Measurements from ENCODE around the gene SEPTIN3. TPM values are rescaled to one million over a fixed set of nuclear protein-coding genes. Genes with fewer than 3 reads are reported as not detected.

SEPTIN3 gene
- not detected for total RNA-seq

GRCh38 chr22:41969110-41969646 lies at the start of gene SEPTIN3:
SEPTIN3 (plus strand) TSS chr22:41969443; CDS start chr22:41971493, 2,050 bp downstream.
- Histone ChIP-seq H3K27me3 (no peaks in the 10 kb centered on the region), H3K36me3 (no peaks in the 10 kb centered on the region), H3K4me1 (no peaks in the 10 kb centered on the region), H3K27ac (no peak within 1 kb of the TSS), H3K4me3 (no peak within 1 kb of the TSS), H3K9me3 (no peaks in the 10 kb centered on the region)
- no peak for DNase-seq
- TF ChIP-seq CTCF (IDR thresholded peaks at IDR 0.05), result no peak
- TF ChIP-seq POLR2A (IDR thresholded peaks at IDR 0.05), result no peak

GRCh38 chr22:41920271-41920976 lies 48.8 kb upstream of the SEPTIN3 start:
- Histone ChIP-seq H3K36me3 (no peaks in the 10 kb centered on the region), H3K27me3 (peaks cover 0 to 5% of the 10 kb centered on the region in 2 donors), H3K27ac (peak overlapping the region in 3 of 4 donors; percentile 12 to 100 (median 76)), H3K4me3 (peak overlapping the region; percentile 36 to 55 (median 51)), H3K4me1 (peaks cover 0 to 37% (median 22%) of the 10 kb centered on the region in 4 donors), H3K9me3 (no peaks in the 10 kb centered on the region)
- TF ChIP-seq CTCF (IDR thresholded peaks at IDR 0.05), result no peak
- no peak for TF ChIP-seq POLR2A (IDR thresholded peaks at IDR 0.05)
- DNase-seq, result peak in 2 of 3 donors; percentile 75 to 77

GRCh38 chr22:41922328-41922727 lies 46.9 kb upstream of the SEPTIN3 start:
- no peak for DNase-seq
- Histone ChIP-seq H3K9me3 (no peaks in the 10 kb centered on the region), H3K4me3 (no peak overlapping the region), H3K4me1 (peaks cover 0 to 40% (median 28%) of the 10 kb centered on the region in 4 donors), H3K27me3 (peaks cover 0 to 13% of the 10 kb centered on the region in 2 donors), H3K27ac (peak overlapping the region in 1 of 4 donors; percentile 100), H3K36me3 (no peaks in the 10 kb centered on the region)
- no peak for TF ChIP-seq POLR2A (IDR thresholded peaks at IDR 0.05)
- TF ChIP-seq CTCF (IDR thresholded peaks at IDR 0.05), result no peak

GRCh38 chr22:41922940-41923594 lies 46.2 kb upstream of the SEPTIN3 start:
- H3K27me3 ChIP-seq, result peaks cover 0 to 13% of the 10 kb centered on the region in 2 donors

More at GRCh38 chr22:41922940-41923594, 46.2 kb upstream of the SEPTIN3 start:
- TF ChIP-seq POLR2A (IDR thresholded peaks at IDR 0.05) (no peak), CTCF (IDR thresholded peaks at IDR 0.05) (no peak)
- Histone ChIP-seq H3K36me3 (no peaks in the 10 kb centered on the region), H3K9me3 (no peaks in the 10 kb centered on the region), H3K4me3 (no peak overlapping the region), H3K4me1 (peaks cover 0 to 42% (median 26%) of the 10 kb centered on the region in 4 donors), H3K27ac (peak overlapping the region in 1 of 4 donors; percentile 100)
- DNase-seq, result no peak

Measured in Peyer's patch (tissue), 4 donors.